ENCODE data around the gene HK1. TPM values are rescaled to one million over a fixed set of nuclear protein-coding genes. Genes with fewer than 3 reads are reported as not detected.

HK1 gene
- total and polyA plus RNA-seq, 2 of the 13 experiments (the other 11 are each of a cell fraction or from before 2014, with no cell fraction given), result 0.29 to 1.5 TPM

DNA sequence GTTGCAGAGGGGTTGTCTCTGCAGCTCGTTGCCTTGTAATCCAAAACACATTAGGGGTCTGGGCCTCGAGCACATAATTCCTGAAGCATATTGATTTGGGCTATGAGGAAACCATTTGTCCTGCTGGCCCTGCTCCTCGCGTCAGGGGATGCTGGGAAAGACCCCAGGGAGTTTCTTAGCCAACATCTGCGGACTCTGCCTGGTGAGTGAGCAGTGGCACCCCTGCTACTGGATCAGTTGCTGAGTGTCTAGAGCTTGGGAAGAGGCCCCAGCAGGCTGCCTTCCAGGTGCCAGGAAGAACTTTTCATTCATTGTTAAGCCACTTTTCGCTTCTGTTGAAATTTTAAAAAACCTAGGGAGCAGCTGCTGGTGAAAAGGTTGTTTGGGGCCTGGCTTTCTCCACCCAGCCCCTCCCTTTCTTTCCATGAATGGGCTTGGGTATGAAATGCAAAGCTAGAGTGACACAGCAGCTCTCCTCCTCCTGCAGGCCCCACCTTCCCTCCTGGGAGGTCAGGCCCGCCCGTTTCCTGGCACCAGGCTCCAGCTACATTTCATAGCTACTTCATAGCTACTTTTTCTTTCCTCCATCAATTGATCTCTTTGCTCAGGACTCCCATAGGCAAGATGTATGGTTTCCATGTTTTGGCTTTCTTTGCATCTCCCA is 111.7 kb downstream of the HK1 start:
- CTCF ChIA-PET (ENCODE audit: low intra/inter-chr PET ratio, low total read pairs), result interaction anchor here (4.4 kb wide), 1 partner anchor 153 kb away, joined by 34 read pairs; no protein-coding TSS in a partner anchor
- no TSS peak for BruUV-seq (replicated peaks)
- H3K4me1 ChIP-seq (ENCODE audit: insufficient read depth, low read length), result peaks cover 16% of the 10 kb centered on the region
- FAIRE-seq, result no peak
- 25% methylated on average over 5 of the region's 8 CpGs for WGBS (ENCODE audit: low lambda C conversion rate)
- no peaks in the 10 kb centered on the region for H4K20me1 ChIP-seq (ENCODE audit: insufficient read depth, low read length)
- H3K4me3 ChIP-seq (replicated peaks in 1 of 3; ENCODE audit: insufficient read depth in 1 of 3, low read depth in 2 of 3, low read length in 3 of 3), result no peak overlapping the region
- DNase-seq (ENCODE audit: low spot score), result no peak
- H3K36me3 ChIP-seq (replicated peaks in 1 of 2; ENCODE audit: control insufficient read depth in 1 of 2, insufficient read depth in 2 of 2, low read length in 2 of 2), result no peaks in the 10 kb centered on the region
- intact Hi-C loops (cut with micrococcal nuclease; ENCODE audit: unreplicated experiment) (no loop called here), in situ Hi-C loops (cut with HindIII; ENCODE audit: extremely low pct_ligation_motif_present, low pct_unique_long_range_greater_than_20kb) (loop anchor here (5.0 kb wide), 1 partner anchor 153 kb away; no protein-coding TSS in a partner anchor)
- TF ChIP-seq ZNF547 (CRISPR knock-in tag; IDR thresholded peaks at IDR 0.05), result no peak
- no peak for TF ChIP-seq IRF2 (CRISPR knock-in tag; IDR thresholded peaks at IDR 0.05)
- TF ChIP-seq ZNF292 (CRISPR knock-in tag; IDR thresholded peaks at IDR 0.05; ENCODE audit: borderline replicate concordance, low read depth), result no peak
- TF ChIP-seq, protein P1, sequence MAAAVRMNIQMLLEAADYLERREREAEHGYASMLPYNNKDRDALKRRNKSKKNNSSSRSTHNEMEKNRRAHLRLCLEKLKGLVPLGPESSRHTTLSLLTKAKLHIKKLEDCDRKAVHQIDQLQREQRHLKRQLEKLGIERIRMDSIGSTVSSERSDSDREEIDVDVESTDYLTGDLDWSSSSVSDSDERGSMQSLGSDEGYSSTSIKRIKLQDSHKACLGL (CRISPR knock-in tag; IDR thresholded peaks at IDR 0.05), result no peak
- TF ChIP-seq ZNF260 (CRISPR knock-in tag; IDR thresholded peaks at IDR 0.05; ENCODE audit: borderline replicate concordance, low read depth), result no peak
- no peak for TF ChIP-seq KMT2A (CRISPR knock-in tag; IDR thresholded peaks at IDR 0.05)
- TF ChIP-seq, protein P2, sequence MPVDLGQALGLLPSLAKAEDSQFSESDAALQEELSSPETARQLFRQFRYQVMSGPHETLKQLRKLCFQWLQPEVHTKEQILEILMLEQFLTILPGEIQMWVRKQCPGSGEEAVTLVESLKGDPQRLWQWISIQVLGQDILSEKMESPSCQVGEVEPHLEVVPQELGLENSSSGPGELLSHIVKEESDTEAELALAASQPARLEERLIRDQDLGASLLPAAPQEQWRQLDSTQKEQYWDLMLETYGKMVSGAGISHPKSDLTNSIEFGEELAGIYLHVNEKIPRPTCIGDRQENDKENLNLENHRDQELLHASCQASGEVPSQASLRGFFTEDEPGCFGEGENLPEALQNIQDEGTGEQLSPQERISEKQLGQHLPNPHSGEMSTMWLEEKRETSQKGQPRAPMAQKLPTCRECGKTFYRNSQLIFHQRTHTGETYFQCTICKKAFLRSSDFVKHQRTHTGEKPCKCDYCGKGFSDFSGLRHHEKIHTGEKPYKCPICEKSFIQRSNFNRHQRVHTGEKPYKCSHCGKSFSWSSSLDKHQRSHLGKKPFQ (CRISPR knock-in tag; IDR thresholded peaks at IDR 0.05; ENCODE audit: insufficient replicate concordance), result no peak
- TF ChIP-seq SCMH1 (CRISPR knock-in tag; IDR thresholded peaks at IDR 0.05; ENCODE audit: borderline replicate concordance), result no peak
- no peak for TF ChIP-seq TBX3 (IDR thresholded peaks at IDR 0.05; ENCODE audit: borderline replicate concordance)
- TF ChIP-seq, protein P3, sequence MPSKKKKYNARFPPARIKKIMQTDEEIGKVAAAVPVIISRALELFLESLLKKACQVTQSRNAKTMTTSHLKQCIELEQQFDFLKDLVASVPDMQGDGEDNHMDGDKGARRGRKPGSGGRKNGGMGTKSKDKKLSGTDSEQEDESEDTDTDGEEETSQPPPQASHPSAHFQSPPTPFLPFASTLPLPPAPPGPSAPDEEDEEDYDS (CRISPR knock-in tag; IDR thresholded peaks at IDR 0.05), result no peak
- TF ChIP-seq PHB2 (IDR thresholded peaks at IDR 0.05; ENCODE audit: partially characterized antibody), result no peak
- TF ChIP-seq ZNF326 (CRISPR knock-in tag; IDR thresholded peaks at IDR 0.05; ENCODE audit: borderline replicate concordance), result no peak
- TF ChIP-seq ZNF468 (CRISPR knock-in tag; IDR thresholded peaks at IDR 0.05), result no peak
- no peak for TF ChIP-seq ZNF335 (CRISPR knock-in tag; IDR thresholded peaks at IDR 0.05)
- no peak for TF ChIP-seq ELF1 (CRISPR knock-in tag; IDR thresholded peaks at IDR 0.05)
- TF ChIP-seq ZNF563 (CRISPR knock-in tag; IDR thresholded peaks at IDR 0.05), result no peak
- no peak for TF ChIP-seq ZNF562 (CRISPR knock-in tag; IDR thresholded peaks at IDR 0.05; ENCODE audit: borderline replicate concordance)
- no peak overlapping the region for H3K27ac ChIP-seq (ENCODE audit: extremely low read length, insufficient read depth, low read length)
- H2AFZ ChIP-seq (ENCODE audit: low read length), result no peak overlapping the region
- no peak overlapping the region for H3K4me2 ChIP-seq (ENCODE audit: low read depth, low read length)
- no peaks in the 10 kb centered on the region for H3K79me2 ChIP-seq (ENCODE audit: insufficient read depth, low read length)
- no peak for ATAC-seq
- no peak overlapping the region for H3K9ac ChIP-seq (ENCODE audit: insufficient read depth, low read depth, low read length)
- POLR2A ChIA-PET, result no interaction called here
- H3K9me3 ChIP-seq (ENCODE audit: low read length), result no peaks in the 10 kb centered on the region
- H3K27me3 ChIP-seq (ENCODE audit: control insufficient read depth in 1 of 2, insufficient read depth in 2 of 2, low read length in 2 of 2), result no peaks in the 10 kb centered on the region; a peak in 1 of 5 replicates

All from HepG2 (cell line).